ENCODE data around the gene OR10G3. TPM values are rescaled to one million over a fixed set of nuclear protein-coding genes. Genes with fewer than 3 reads are reported as not detected.
A peak's percentile ranks its signal among the peaks of the same experiment; 100 is the strongest.

Gene OR10G3
- total RNA-seq, 1 donor, result not detected

GRCh38 chr14:21526672-21527317, 53.1 kb downstream of the OR10G3 start:
- Histone ChIP-seq H3K4me3 (ENCODE audit: insufficient read depth, low read length) (peak overlapping the region; percentile 76), H3K4me1 (ENCODE audit: insufficient read depth, low read length) (peaks cover 6% of the 10 kb centered on the region), H3K27me3 (ENCODE audit: insufficient read depth, low read length) (peaks cover 15% of the 10 kb centered on the region), H3K79me2 (ENCODE audit: insufficient read depth, low read length) (no peaks in the 10 kb centered on the region), H3K4me2 (ENCODE audit: insufficient read depth, low read length) (peak overlapping the region; percentile 79), H2AFZ (ENCODE audit: low read length) (peak overlapping the region; percentile 72), H3K27ac (ENCODE audit: low read depth, low read length) (no peak overlapping the region), H4K20me1 (ENCODE audit: insufficient read depth, low read length) (no peaks in the 10 kb centered on the region), H3K36me3 (ENCODE audit: insufficient read depth, low read length) (no peaks in the 10 kb centered on the region), H3K9me3 (ENCODE audit: low read depth, low read length) (no peaks in the 10 kb centered on the region)
- DNase-seq (ENCODE audit: insufficient read length, low spot score, missing footprints), result peak; percentile 34
- no peak for TF ChIP-seq CTCF (IDR thresholded peaks at IDR 0.05; ENCODE audit: extremely low read depth, low read depth, low read length)

GRCh38 chr14:21525962-21526671, 53.8 kb downstream of the OR10G3 start, which contains the start of gene SALL2:
SALL2 (minus strand) TSS chr14:21526346; CDS start chr14:21526127, 219 bp downstream.
- H3K4me1 ChIP-seq (ENCODE audit: insufficient read depth, low read length), result peaks cover 11% of the 10 kb centered on the region
- TF ChIP-seq CTCF (IDR thresholded peaks at IDR 0.05; ENCODE audit: extremely low read depth, low read depth, low read length), result no peak
- peak within 1 kb of the TSS; percentile 76 for H3K4me3 ChIP-seq (ENCODE audit: insufficient read depth, low read length)
- H3K79me2 ChIP-seq (ENCODE audit: insufficient read depth, low read length), result no peaks in the 10 kb centered on the region
- H2AFZ ChIP-seq (ENCODE audit: low read length), result peak within 1 kb of the TSS; percentile 72
- H3K27me3 ChIP-seq (ENCODE audit: insufficient read depth, low read length), result peaks cover 14% of the 10 kb centered on the region
- no peaks in the 10 kb centered on the region for H3K9me3 ChIP-seq (ENCODE audit: low read depth, low read length)
- H4K20me1 ChIP-seq (ENCODE audit: insufficient read depth, low read length), result no peaks in the 10 kb centered on the region
- peak within 1 kb of the TSS; percentile 79 for H3K4me2 ChIP-seq (ENCODE audit: insufficient read depth, low read length)
- no peak within 1 kb of the TSS for H3K27ac ChIP-seq (ENCODE audit: low read depth, low read length)
- H3K36me3 ChIP-seq (ENCODE audit: insufficient read depth, low read length), result no peaks in the 10 kb centered on the region
- DNase-seq (ENCODE audit: insufficient read length, low spot score, missing footprints), result peak; percentile 87

GRCh38 chr14:21525571-21525961, 54.3 kb downstream of the OR10G3 start:
- H3K4me1 ChIP-seq (ENCODE audit: insufficient read depth, low read length), result peaks cover 14% of the 10 kb centered on the region
- no peak for TF ChIP-seq CTCF (IDR thresholded peaks at IDR 0.05; ENCODE audit: extremely low read depth, low read depth, low read length)
- no peaks in the 10 kb centered on the region for H3K79me2 ChIP-seq (ENCODE audit: insufficient read depth, low read length)
- no peak overlapping the region for H2AFZ ChIP-seq (ENCODE audit: low read length)
- H3K4me3 ChIP-seq (ENCODE audit: insufficient read depth, low read length), result peak overlapping the region; percentile 76
- H3K27ac ChIP-seq (ENCODE audit: low read depth, low read length), result no peak overlapping the region
- H3K9me3 ChIP-seq (ENCODE audit: low read depth, low read length), result no peaks in the 10 kb centered on the region
- H4K20me1 ChIP-seq (ENCODE audit: insufficient read depth, low read length), result no peaks in the 10 kb centered on the region
- peaks cover 9% of the 10 kb centered on the region for H3K27me3 ChIP-seq (ENCODE audit: insufficient read depth, low read length)
- H3K36me3 ChIP-seq (ENCODE audit: insufficient read depth, low read length), result no peaks in the 10 kb centered on the region
- H3K4me2 ChIP-seq (ENCODE audit: insufficient read depth, low read length), result peak overlapping the region; percentile 79
- no peak for DNase-seq (ENCODE audit: insufficient read length, low spot score, missing footprints)
